ENCODE data around the gene ARHGEF7.

ARHGEF7 gene

DNA sequence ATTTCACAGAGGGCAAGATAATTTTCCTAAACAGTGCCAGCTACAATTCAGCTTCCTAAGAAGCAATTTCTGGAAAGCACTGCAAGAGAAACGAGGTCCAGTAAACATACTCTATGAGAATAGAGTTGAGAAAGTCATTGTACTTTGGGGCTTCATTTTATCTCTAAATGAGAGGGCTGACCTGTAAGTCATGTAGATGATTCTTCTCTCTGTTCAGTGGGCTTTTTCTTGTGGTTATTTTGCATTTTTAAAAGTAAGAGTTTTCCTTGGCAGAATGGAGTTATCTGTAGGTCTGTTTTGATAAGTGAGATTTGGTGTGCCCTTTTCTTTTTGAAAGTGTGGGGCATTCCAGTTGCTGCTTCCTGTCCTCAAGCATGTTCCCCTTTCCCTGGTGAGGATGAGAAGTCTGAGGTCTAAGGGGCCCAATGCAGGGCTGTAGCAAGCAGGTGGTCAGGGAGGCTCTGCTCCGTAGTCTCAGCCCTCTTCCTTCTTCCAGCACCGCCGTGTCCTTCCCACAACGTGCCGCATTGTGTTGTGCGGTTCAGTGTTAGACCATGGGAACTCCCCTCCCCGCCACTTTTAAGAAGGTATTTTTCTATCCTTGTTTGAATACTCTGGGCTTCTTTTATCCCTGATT is 86.3 kb downstream of the ARHGEF7 start:
- peaks cover 19% of the 10 kb centered on the region; the same call in 1 of the 2 replicates for H3K4me1 ChIP-seq (ENCODE audit: low read length)
- H3K9me3 ChIP-seq (ENCODE audit: insufficient read depth, low read length), result no peaks in the 10 kb centered on the region
- no peaks in the 10 kb centered on the region for H3K27me3 ChIP-seq (ENCODE audit: low read depth, low read length)
- H3K27ac ChIP-seq (ENCODE audit: low read length), result no peak overlapping the region
- no peak for TF ChIP-seq EZH2phosphoT487 (IDR thresholded peaks at IDR 0.05; ENCODE audit: low read depth)
- TF ChIP-seq CTCF (IDR thresholded peaks at IDR 0.05; ENCODE audit: low read depth, low read length), result no peak
- no peak overlapping the region for H3K4me2 ChIP-seq (ENCODE audit: low read length)
- peaks cover 12% of the 10 kb centered on the region for H3K36me3 ChIP-seq (replicated peaks; ENCODE audit: low read depth, low read length)
- H3K79me2 ChIP-seq (ENCODE audit: low read length), result peaks cover 74% of the 10 kb centered on the region
- H4K20me1 ChIP-seq (ENCODE audit: insufficient read depth, low read length), result peaks cover 76% of the 10 kb centered on the region
- no peak overlapping the region for H2AFZ ChIP-seq (ENCODE audit: low read depth, low read length)
- no peak overlapping the region for H3K9ac ChIP-seq (ENCODE audit: low read length)
- no peak overlapping the region for H3K4me3 ChIP-seq (ENCODE audit: low read length)

DNA sequence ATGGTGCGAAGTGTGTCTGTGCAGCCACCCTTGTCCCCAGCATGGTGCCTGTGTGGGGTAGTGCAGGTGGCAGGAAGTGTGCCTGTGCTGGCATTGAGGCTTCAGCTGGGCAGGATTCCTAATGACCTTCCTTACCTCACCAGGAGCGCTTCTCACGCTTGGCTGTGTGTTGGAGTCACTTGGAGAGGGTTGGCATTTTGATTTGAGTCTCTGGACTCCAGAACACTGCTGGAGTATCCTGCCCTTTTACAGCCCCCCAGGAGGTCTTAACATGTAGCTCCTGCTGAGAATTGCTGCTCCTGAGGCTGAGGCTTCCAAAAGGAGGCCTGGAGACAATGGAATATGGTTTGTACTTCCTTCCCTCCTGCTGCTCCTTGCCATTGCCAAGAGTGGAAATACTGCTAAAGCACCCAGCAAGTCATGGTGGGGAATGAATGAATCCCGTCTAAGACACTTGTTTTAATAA is 87.1 kb downstream of the ARHGEF7 start:
- H3K27ac ChIP-seq (ENCODE audit: low read length), result no peak overlapping the region
- H4K20me1 ChIP-seq (ENCODE audit: insufficient read depth, low read length), result peaks cover 79% of the 10 kb centered on the region

GRCh38 chr13:111202745-111203144 is 87.6 kb downstream of the ARHGEF7 start:
- Histone ChIP-seq H4K20me1 (ENCODE audit: insufficient read depth, low read length) (peaks cover 82% of the 10 kb centered on the region), H3K4me2 (ENCODE audit: low read length) (no peak overlapping the region), H3K9me3 (ENCODE audit: insufficient read depth, low read length) (no peaks in the 10 kb centered on the region), H3K27ac (ENCODE audit: low read length) (no peak overlapping the region), H3K27me3 (ENCODE audit: low read depth, low read length) (no peaks in the 10 kb centered on the region), H3K4me1 (ENCODE audit: low read length) (peaks cover 19% of the 10 kb centered on the region; the same call in 1 of the 2 replicates), H3K79me2 (ENCODE audit: low read length) (peaks cover 80% of the 10 kb centered on the region), H3K36me3 (replicated peaks; ENCODE audit: low read depth, low read length) (peaks cover 12% of the 10 kb centered on the region), H3K9ac (ENCODE audit: low read length) (no peak overlapping the region), H2AFZ (ENCODE audit: low read depth, low read length) (no peak overlapping the region), H3K4me3 (ENCODE audit: low read length) (no peak overlapping the region)
- no peak for TF ChIP-seq CTCF (IDR thresholded peaks at IDR 0.05; ENCODE audit: low read depth, low read length)
- TF ChIP-seq EZH2phosphoT487 (IDR thresholded peaks at IDR 0.05; ENCODE audit: low read depth), result no peak

More for the DNA sequence above, 87.1 kb downstream of the ARHGEF7 start:
- Histone ChIP-seq H3K27me3 (ENCODE audit: low read depth, low read length) (no peaks in the 10 kb centered on the region), H3K79me2 (ENCODE audit: low read length) (peaks cover 74% of the 10 kb centered on the region), H3K4me2 (ENCODE audit: low read length) (no peak overlapping the region), H3K9ac (ENCODE audit: low read length) (no peak overlapping the region), H3K9me3 (ENCODE audit: insufficient read depth, low read length) (no peaks in the 10 kb centered on the region), H3K4me1 (ENCODE audit: low read length) (peaks cover 19% of the 10 kb centered on the region; the same call in 1 of the 2 replicates), H3K36me3 (replicated peaks; ENCODE audit: low read depth, low read length) (peaks cover 12% of the 10 kb centered on the region), H3K4me3 (ENCODE audit: low read length) (no peak overlapping the region), H2AFZ (ENCODE audit: low read depth, low read length) (no peak overlapping the region)
- no peak for TF ChIP-seq EZH2phosphoT487 (IDR thresholded peaks at IDR 0.05; ENCODE audit: low read depth)

DNA sequence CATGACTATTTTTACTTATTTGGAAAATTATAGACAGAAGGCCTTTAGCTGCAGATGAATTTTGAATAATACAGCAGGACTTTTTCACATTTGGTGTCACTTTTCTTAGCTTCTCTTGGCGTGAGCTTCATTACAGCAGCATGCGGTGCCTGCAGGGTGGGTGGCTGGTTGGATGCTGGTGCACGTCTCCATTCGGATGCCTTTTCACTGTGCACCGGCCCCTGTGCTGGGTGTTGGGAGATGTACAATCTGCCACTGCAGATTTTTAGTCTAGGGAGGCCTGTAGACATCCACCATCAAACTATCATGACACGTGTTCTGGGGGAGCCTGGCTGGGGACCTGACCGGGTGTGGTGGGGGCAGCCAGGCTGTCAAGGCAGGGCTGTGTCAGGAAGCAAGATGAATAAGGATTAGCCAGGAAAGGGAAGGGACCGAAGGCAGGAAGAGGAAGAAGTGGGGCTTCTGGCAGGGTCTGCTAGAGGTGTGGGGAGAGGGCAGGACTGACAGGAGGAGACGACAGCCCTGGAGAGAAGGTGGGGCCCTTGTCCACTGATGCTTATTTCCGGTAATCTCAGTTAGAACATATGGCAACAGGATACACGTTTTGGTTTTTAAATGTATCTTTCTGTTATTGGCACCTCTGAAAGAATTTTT is 88.8 kb downstream of the ARHGEF7 start:
- no peak overlapping the region for H2AFZ ChIP-seq (ENCODE audit: low read depth, low read length)
- peaks cover 12% of the 10 kb centered on the region for H3K36me3 ChIP-seq (replicated peaks; ENCODE audit: low read depth, low read length)
- no peak overlapping the region for H3K27ac ChIP-seq (ENCODE audit: low read length)

More for the DNA sequence above, 88.8 kb downstream of the ARHGEF7 start:
- Histone ChIP-seq H3K79me2 (ENCODE audit: low read length) (peaks cover 86% of the 10 kb centered on the region), H4K20me1 (ENCODE audit: insufficient read depth, low read length) (peaks cover 88% of the 10 kb centered on the region), H3K9ac (ENCODE audit: low read length) (no peak overlapping the region), H3K27me3 (ENCODE audit: low read depth, low read length) (no peaks in the 10 kb centered on the region), H3K9me3 (ENCODE audit: insufficient read depth, low read length) (no peaks in the 10 kb centered on the region), H3K4me1 (ENCODE audit: low read length) (peaks cover 19% of the 10 kb centered on the region; the same call in 1 of the 2 replicates), H3K4me2 (ENCODE audit: low read length) (no peak overlapping the region), H3K4me3 (ENCODE audit: low read length) (no peak overlapping the region)
- TF ChIP-seq CTCF (IDR thresholded peaks at IDR 0.05; ENCODE audit: low read depth, low read length) (no peak), EZH2phosphoT487 (IDR thresholded peaks at IDR 0.05; ENCODE audit: low read depth) (no peak)

Data from OCI-LY3 (cell line).